Vagina (tissue), 2 donors: ENCODE data around the gene HHATL. TPM values are rescaled to one million over a fixed set of nuclear protein-coding genes. Genes with fewer than 3 reads are reported as not detected.

Experiments used
- DNase-seq, 2 donors: peaks; one replicate each; pipeline ENCODE4 v3.0.0-alpha.2; 2017; ENCODE audit errors: extremely low spot score in 2 of 2
- H3K27ac ChIP-seq: fragments of 200-600 bp; sonication (generic); one replicate; pipeline ENCODE4 v1.5.1; 2019
- H3K27me3 ChIP-seq: fragments of 200-600 bp; sonication (generic); one replicate; pipeline ENCODE4 v1.5.1; 2019
- H3K36me3 ChIP-seq, 2 donors: fragments of 200-600 bp; sonication (generic); one replicate each; pipeline ENCODE4 v1.5.1; 2017 to 2019
- H3K4me1 ChIP-seq: fragments of 200-600 bp; sonication (generic); one replicate; pipeline ENCODE4 v1.5.1; 2019
- H3K4me3 ChIP-seq, 2 donors: fragments of 200-600 bp; sonication (generic); 1 replicate in 1 of 2; 2 replicates in 1 of 2; pipeline ENCODE4 v1.5.1; 2016 to 2019
- H3K9me3 ChIP-seq: fragments of 200-600 bp; sonication (generic); one replicate; pipeline ENCODE4 v1.5.1; 2019
- CTCF ChIP-seq, 3 experiments: fragments of 450-650 bp in 2 of 3; fragments of 200-600 bp in 1 of 3; sonication (generic) in 1 of 3; IDR thresholded peaks; one replicate each; pipeline ENCODE4 v1.5.1; 2017 to 2019; ENCODE audit warnings: antibody characterized with exemption in 3 of 3, mild to moderate bottlenecking in 2 of 3, moderate library complexity in 2 of 3
- POLR2A ChIP-seq, 2 donors: fragments of 450-650 bp; IDR thresholded peaks; one replicate each; pipeline ENCODE4 v1.6.1; 2017; ENCODE audit warnings: antibody characterized with exemption in 2 of 2, mild to moderate bottlenecking in 2 of 2, moderate library complexity in 2 of 2
- POLR2AphosphoS5 ChIP-seq, 2 donors: sonication (generic); formaldehyde crosslinking; IDR thresholded peaks; one replicate each; pipeline ENCODE4 v1.9.0; 2017; ENCODE audit warnings: antibody characterized with exemption in 2 of 2, mild to moderate bottlenecking in 2 of 2, low read depth in 1 of 2; ENCODE audit not compliant: insufficient read depth in 1 of 2
- intact Hi-C: fragments of 100-400 bp; cut with DNase I; formaldehyde crosslinking; loops from one replicate; pipeline ENCODE4 v1.15.1; 2023
- total RNA-seq: library from RNA; depleted of rRNA; stranded (reverse); fragments of >200 nt; gene quantifications from one replicate; pipeline ENCODE4 v1.2.3, GENCODE V29; 2016

The HHATL gene
- total RNA-seq, 1 donor from 2014 or later: not detected

- Histone ChIP-seq H3K4me3 (no peak overlapping the region), H3K36me3 (no peaks in the 10 kb centered on the region), H3K27ac (no peak overlapping the region), H3K4me1 (no peaks in the 10 kb centered on the region), H3K27me3 (no peaks in the 10 kb centered on the region), H3K9me3 (no peaks in the 10 kb centered on the region)
- intact Hi-C loops: no loop called here
- TF ChIP-seq POLR2A (IDR thresholded peaks at IDR 0.05) (no peak), POLR2AphosphoS5 (IDR thresholded peaks at IDR 0.05; ENCODE audit: insufficient read depth in 1 of 2, low read depth in 1 of 2) (no peak), CTCF (IDR thresholded peaks at IDR 0.05) (no peak)
- no peak for DNase-seq
These were observed 26.7 kb downstream of the HHATL start for GRCh38 chr3:42675909-42676308.

- intact Hi-C loops: no loop called here
- no peak overlapping the region for H3K4me3 ChIP-seq
- H3K4me1 ChIP-seq: no peaks in the 10 kb centered on the region
- H3K36me3 ChIP-seq: no peaks in the 10 kb centered on the region
- DNase-seq: no peak
- TF ChIP-seq CTCF (IDR thresholded peaks at IDR 0.05): no peak
- no peak for TF ChIP-seq POLR2AphosphoS5 (IDR thresholded peaks at IDR 0.05; ENCODE audit: insufficient read depth in 1 of 2, low read depth in 1 of 2)
- no peak for TF ChIP-seq POLR2A (IDR thresholded peaks at IDR 0.05)
- H3K27ac ChIP-seq: no peak overlapping the region
- H3K27me3 ChIP-seq: no peaks in the 10 kb centered on the region
- H3K9me3 ChIP-seq: no peaks in the 10 kb centered on the region
These were observed 28.5 kb downstream of the HHATL start for GRCh38 chr3:42674146-42674545.

GRCh38 chr3:42673082-42673481, 29.5 kb downstream of the HHATL start:
- intact Hi-C loops: no loop called here
- Histone ChIP-seq H3K27me3 (no peaks in the 10 kb centered on the region), H3K36me3 (no peaks in the 10 kb centered on the region), H3K4me1 (peaks cover 3% of the 10 kb centered on the region), H3K4me3 (no peak overlapping the region), H3K9me3 (no peaks in the 10 kb centered on the region), H3K27ac (no peak overlapping the region)
- DNase-seq: no peak
- TF ChIP-seq POLR2AphosphoS5 (IDR thresholded peaks at IDR 0.05; ENCODE audit: insufficient read depth in 1 of 2, low read depth in 1 of 2) (no peak), POLR2A (IDR thresholded peaks at IDR 0.05) (no peak), CTCF (IDR thresholded peaks at IDR 0.05) (no peak)

- H3K27me3 ChIP-seq: no peaks in the 10 kb centered on the region
- H3K36me3 ChIP-seq: no peaks in the 10 kb centered on the region
- no peak for TF ChIP-seq POLR2A (IDR thresholded peaks at IDR 0.05)
- no peak for TF ChIP-seq CTCF (IDR thresholded peaks at IDR 0.05)
- no peak for TF ChIP-seq POLR2AphosphoS5 (IDR thresholded peaks at IDR 0.05; ENCODE audit: insufficient read depth in 1 of 2, low read depth in 1 of 2)
- intact Hi-C loops: no loop called here
- no peaks in the 10 kb centered on the region for H3K9me3 ChIP-seq
- peaks cover 8% of the 10 kb centered on the region for H3K4me1 ChIP-seq
- no peak overlapping the region for H3K27ac ChIP-seq
- H3K4me3 ChIP-seq: no peak overlapping the region
- DNase-seq: no peak
These were observed 30.1 kb downstream of the HHATL start for GRCh38 chr3:42672515-42672914.

- H3K27ac ChIP-seq: no peak overlapping the region
- no peak for DNase-seq
These were observed 31.9 kb downstream of the HHATL start for GRCh38 chr3:42670670-42671069.

More at GRCh38 chr3:42670670-42671069, 31.9 kb downstream of the HHATL start:
- Histone ChIP-seq H3K4me1 (peaks cover 27% of the 10 kb centered on the region), H3K36me3 (no peaks in the 10 kb centered on the region), H3K4me3 (no peak overlapping the region), H3K27me3 (no peaks in the 10 kb centered on the region), H3K9me3 (no peaks in the 10 kb centered on the region)
- intact Hi-C loops: no loop called here
- TF ChIP-seq POLR2AphosphoS5 (IDR thresholded peaks at IDR 0.05; ENCODE audit: insufficient read depth in 1 of 2, low read depth in 1 of 2): no peak
- TF ChIP-seq CTCF (IDR thresholded peaks at IDR 0.05): no peak
- TF ChIP-seq POLR2A (IDR thresholded peaks at IDR 0.05): no peak
